ELF-1 (cell line): Measurements from ENCODE around the gene SLC39A11.
"Not testable (repeated sequence)": the region's sequence is repeated elsewhere in the genome, so short reads cannot be mapped to it uniquely, and the experiment has no call there.

Source experiments
- DNase-seq: peaks from one replicate; pipeline ENCODE4 v3.0.0-alpha.2; 2016; ENCODE audit warnings: low read depth, low spot score

Gene SLC39A11

DNA sequence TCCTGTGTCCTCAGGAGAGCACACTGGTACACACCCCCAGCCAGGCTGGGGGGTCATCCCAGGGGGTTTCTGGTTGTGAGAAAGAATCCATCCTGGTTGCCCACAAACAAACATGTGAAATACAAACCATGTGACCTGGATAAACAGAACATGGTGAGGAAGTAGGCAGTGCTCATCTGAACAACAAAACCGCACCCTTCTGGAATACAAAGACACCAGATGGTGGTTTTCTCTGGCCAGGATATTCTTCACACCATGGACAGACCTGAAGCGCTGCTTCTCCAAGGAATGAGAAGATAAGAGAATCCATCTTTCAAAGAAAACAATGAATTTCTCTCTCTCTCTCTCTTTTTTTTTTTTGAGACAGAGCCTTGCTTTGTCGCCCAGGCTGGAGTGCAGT, 302.3 kb downstream of the SLC39A11 start:
- no peak for DNase-seq

DNA sequence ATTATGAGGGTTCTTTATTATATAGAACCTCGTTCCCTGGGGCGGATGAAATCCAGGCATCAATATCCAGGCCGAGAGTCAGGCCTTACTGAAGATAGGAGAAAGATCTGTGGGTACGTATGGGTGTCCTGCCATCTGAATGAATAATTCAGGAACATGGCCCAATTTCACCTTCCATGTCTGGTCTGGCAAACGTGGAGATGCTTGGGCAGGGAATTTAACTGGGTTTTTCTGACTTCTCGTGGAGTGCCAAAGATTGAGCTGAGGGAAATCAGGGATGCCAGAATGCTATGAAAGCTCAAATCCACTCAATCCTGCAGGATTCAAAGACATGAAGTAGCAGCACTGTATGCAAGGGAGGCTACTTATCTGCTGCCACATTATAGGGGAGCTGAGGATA, 302.8 kb downstream of the SLC39A11 start:
- DNase-seq = no peak

DNA sequence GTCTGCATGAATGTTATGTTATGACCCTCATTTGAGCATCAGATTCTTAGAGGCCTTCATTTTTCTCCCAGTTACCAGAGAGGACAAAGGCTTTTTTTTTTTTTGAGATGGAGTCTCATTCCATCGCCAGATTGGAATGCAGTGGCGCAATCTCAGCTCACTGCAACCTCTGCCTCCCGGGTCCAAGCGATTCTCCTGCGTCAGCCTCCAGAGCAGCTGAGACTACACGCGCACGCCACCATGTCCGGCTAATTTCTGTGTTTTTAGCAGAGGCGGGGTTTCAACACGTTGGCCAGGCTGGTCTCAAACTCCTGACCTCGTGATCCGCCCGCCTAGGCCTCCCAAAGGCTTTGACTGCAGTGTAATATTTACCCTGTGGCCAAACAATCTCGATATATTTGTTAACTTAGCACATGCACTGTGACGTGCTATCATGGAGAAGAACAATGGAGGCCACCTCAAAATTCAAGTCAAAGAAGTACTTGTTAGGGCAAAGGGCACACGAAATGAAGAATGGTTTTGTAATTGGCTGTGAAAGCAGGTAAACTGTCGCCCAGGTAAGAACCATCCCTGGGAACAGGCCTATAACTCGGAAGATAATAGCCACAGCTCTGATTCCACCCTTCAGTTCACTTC, 303.4 kb downstream of the SLC39A11 start:
- peak; percentile 42 for DNase-seq

DNA sequence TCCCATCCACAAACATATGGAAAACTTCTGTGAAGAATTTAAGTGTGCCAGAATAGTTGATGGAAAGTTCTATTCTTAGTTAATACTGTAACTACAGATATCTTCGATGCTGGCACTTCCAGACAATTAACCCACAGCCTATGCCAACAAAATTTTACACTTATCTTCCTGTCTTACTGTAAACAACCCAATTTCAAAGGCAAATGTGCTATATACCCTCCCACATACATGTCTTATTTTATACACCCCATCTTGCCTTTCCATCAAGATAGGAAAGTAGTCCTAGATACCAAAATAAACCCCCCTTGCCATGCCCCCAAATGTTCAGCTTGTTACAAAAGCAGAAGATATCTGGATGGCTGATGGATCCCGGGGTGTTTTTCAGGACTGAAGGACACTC, 306.3 kb downstream of the SLC39A11 start:
- no peak for DNase-seq

DNA sequence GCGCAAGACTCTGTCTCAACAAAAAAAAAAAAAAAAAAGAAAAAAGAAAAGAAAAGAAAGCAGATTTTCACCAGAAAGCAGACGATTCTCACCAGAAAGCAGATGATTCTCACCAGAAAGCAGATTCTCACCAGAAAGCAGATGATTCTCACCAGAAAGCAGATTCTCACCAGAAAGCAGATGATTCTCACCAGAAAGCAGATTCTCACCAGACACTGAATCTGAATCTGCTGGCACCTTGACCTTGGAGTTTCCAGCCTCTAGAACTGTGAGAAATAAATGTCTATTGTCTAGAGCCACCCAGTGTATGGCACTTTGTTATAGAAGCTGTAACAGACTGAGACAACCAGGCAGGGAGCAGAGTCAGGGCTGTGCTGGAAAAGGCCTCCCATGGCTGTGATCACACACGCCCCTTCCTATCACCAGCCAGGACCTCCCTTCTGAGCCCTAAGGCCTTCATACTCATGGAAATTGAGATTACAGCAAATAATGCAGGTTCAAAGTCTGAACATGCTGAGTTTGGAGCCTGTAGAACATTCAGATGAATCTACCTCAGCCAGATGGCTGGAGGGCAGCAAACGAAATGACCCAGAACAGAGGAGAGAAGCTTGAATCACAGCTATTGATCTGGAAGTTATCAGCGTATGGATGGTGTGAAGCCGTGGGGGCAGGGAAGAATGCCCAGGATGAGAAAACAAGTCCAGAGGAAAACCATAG, 309.3 kb downstream of the SLC39A11 start:
- DNase-seq = peak; percentile 49

DNA sequence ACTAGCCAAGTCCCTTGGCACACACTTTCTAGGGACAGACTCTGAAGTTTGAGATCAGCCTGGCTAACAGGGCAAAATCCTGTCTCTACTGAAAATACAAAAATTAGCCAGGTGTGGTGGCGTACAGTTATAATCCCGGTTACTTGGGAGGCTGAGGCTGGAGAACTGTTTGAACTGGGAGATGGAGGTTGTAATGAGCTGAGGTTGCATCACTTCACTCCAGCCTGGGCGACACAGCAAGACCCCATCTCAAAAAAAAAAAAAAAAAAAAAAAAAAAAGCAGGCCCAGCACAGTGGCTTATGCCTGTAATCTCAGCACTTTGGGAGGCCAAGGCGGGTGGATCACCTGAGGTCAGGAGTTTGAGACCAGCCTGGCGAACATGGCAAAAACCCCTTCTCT, 310.1 kb downstream of the SLC39A11 start:
- DNase-seq = not testable (repeated sequence)

DNA sequence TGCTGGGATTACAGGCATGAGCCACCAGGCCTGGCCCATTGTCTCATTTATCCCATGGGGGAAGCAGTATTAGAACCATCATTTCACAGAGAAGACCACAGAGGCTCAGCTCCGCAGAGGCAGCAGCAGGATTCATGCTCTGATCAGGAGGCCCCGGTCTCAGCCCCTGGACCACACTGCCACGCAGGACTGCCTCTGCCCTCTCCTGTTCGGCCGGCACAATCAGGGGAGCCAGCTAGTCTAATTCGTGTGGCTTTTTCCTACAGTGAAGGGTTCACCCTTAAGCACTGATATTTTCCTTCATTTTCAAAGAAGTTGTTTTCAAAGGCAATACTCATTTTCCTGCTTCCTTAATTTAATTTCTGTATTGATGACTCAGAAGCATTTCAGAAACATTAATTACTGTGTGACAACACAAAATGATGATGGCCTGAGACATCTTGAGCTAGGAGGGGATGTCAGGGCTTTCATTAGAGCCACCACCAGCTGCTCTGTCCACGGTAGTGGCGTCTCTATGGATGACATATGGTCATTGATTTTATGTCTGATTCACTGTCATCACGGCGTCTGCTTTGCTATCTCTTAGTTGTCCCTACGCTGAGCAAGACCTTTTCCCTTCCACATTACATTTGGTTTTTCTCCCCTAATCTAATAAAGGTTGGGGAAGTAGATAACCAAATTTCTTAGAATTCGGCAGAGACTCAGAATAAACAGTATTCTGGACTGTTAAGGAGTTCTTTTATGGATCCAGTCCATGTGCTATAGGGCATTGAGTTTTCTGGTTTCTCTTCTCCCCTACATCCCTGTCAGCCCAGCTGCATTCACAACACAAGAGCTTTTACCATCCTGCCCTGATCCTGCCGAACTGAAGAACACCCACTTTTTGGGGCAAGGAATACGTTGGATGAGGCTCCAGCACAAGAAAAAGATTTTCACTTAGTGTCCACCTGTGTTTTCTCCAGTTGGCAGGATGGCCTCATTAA, 314.0 kb downstream of the SLC39A11 start:
- DNase-seq = no peak

DNA sequence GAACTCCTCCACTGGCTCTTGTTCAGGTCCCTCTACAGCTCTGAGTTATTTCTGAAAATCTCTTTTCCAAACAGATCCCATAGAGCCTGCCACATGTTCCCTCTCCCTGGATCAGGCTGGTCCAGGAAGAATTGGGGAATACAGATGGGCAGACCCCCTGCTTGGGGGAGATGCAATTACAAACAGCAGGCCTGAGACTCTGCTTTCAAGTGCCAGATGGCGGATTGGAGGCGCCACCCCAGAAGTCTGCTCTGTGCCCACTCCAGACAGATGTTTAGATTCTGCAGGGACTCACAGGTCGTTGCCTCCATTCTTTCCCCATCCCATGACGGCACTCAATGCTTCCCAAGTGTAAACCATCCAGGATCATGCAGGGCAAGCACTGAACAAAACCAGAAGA, 316.6 kb downstream of the SLC39A11 start:
- DNase-seq = no peak

DNA sequence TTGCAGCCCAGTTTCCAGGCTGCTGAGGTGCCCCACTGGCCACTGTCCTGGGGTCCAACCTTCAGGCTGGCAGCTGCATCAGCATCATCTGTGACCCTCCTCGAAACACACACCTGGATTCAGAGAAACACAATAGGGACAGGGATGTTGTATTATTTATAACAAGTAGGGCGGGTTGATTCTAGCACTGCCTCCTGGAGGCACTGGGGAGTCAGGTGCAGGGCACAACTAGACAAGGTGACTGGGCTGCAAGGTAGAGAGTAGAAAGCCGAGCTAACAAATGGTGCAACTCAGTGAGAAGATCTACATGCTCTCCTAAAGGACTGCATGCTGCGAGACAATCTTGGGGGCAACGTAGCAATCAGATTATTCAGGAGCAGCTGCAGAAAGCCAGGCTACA, 317.3 kb downstream of the SLC39A11 start:
- DNase-seq = no peak

DNA sequence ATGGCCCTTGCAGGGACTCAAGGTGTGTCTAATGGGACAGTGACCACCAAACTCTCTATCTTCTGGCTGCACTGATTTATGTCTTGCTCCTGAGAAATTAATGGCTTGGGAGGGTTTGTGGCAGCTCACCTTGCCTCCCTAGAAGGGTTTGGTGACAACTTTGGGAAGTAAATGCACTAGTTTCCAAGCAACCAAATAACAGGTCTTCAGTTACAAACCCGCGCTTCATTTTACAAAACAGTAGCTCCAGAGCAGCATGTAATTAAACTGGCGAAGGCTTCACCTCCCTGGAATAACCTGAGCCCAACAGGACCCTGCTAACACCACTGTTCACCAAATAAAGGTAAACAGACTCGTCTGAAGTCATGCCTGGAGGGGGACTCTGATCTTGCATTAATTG, 318.3 kb downstream of the SLC39A11 start:
- DNase-seq = peak; percentile 57

DNA sequence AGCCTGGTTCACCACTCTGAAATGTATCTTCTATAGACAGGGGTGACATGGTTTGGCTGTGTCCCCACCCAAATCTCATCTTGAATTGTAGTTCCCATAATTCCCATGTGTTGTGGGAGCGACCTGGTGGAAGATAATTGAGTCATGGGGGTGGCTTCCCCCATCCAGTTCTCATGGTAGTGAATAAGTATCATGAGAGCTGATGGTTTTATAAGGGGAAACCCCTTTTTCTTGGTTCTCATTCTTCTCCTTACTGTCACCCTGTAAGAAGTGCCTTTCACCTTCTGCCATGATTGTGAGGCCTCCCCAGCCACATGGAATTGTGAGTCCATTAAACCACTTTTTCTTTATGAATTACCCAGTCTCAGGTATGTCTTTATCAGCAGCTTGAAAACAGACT, 319.3 kb downstream of the SLC39A11 start:
- DNase-seq = not testable (repeated sequence)

DNA sequence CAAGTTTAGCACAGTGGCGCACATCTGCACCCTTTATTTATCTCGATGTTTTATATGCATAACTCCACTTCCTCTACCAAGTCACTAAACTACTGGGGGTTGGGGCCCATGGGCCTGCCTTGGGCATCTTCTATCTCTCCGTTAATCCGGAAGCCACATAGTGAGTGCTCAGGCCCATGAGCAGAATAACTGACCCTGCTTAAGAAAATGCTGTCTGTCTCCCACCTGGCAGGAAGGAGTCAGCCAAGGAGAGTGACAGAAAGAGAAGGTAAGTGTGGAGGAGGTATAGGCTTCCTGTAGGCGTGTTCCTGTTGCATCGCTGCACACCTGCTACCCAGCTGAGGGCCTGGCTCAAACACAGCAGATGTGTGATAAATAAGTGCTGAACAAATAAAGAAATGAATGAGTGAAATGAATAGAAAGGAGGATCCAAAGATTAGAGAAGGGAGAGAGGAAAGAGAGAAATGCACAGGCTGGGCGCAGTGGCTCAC, 320.1 kb downstream of the SLC39A11 start:
- no peak for DNase-seq

DNA sequence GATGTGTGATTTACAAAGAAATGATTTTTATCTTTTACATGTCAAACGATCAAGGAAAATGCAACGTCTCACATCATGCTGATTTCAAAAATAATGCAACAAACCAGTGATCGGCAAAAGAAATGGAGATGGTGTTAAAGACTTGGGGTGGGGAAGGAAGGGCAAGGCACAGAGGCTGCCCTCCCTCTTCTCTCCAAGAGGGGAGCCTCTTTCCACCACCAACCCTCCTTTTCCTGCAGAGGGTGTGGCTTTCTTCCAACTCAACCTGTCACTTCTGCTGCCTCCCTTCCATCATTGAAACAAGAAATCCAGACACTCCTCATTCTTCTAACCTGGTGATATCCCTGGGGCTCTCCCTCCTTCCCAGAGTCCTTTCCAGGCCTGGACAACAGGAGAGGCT, 320.8 kb downstream of the SLC39A11 start:
- peak; percentile 20 for DNase-seq

DNA sequence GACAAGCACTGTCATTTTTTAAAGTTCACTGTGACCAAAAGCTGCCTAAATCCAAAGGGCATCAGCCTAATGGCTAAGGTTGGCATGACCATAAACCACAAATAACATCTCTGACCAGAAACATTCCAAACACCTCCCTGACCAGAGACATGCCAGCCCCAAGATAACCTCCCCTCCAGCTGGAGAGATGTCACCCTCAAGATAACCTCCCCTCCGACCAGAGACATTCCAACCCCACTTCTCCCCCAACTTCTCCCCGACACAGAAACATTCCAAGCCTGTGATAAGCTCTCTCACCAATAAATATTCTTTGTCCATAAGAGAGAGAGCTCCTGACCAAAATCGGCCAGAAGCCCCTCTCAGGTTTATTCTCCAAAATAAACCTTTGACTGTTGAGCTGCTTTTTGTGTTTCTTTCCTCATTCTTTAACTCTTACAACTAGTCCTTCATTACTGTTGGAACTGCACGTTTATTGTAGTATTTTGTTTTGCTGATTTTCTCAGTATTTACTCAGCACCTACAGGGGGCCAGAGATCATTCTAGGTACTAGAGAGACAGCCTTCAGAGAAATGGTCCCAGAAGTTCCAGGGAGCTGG, 325.6 kb downstream of the SLC39A11 start:
- no peak for DNase-seq

DNA sequence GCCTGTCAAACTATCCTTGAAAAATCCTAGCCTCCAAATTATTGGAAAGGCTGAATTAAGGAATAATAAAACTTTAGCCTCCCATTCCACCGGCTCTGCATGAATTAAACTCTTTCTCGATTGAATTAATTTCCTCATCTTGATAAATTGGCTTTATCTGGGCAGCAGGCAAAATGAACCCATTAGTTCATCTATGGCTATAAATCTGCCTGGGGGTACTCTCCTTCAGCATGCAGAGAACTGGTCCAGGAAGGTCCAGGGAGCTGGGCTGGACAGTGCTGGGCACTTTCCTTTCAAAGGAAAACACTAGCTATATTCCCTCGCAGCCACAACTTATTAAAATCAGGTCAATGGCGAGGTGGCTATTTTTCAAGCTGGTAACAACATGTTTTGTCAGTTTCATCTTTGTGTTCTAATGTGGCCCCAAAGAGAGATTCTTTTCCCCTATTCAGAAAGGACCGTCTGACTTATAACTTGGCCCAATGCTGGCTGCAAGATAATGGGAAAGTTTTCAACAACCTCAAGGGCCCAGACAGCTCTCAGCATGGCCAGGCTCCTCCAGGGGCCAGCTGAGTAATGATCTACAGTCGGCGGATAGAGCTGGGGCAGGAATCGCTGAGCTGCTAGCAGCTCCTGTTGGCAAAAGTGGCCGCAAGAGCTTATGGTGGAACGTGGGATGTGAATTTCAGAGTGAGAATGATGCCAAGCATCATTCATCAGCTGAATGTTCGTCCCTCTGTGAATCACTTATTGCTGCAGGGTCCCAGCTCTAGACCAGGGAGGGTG, 326.9 kb downstream of the SLC39A11 start:
- DNase-seq = no peak

DNA sequence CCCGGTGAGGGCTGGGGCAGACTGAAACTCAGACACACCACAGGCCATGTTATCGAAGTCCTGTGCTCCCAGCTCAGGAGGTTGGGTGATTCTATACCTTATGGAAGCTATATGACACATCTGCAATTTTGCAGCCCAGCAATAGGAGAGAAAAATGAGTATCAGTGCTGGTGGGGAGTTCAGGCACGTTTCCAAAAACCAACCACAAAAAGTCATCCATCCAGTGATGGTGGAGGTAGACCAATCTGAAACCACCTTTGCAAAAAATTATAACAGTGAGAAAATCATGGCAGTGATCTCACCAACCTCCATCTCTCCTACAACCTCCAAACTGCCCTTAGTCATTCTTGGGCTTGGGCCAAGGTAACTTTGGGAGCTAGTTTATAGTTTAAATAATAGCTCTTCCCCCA, 327.9 kb downstream of the SLC39A11 start:
- DNase-seq = no peak

DNA sequence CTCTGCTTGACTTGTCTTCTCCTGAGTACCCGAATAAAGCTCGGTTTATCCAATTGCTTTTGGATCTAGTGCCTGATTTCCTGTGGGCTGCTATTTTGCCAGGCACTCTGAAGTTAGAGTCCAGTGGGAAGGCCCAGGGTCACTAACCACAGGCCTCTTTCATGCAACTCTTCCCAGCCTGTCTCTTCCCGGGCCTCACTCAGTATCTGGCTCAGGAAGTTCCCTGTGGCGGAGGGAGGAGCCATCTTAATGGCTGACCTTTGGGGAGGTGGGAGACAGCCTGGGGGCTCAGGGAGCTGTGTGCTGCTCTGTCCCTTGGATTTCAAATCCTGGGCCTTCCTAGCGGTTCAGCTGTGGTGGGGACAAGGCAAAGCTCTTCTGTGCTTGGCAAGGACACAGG, 328.5 kb downstream of the SLC39A11 start:
- peak; percentile 83 for DNase-seq

DNA sequence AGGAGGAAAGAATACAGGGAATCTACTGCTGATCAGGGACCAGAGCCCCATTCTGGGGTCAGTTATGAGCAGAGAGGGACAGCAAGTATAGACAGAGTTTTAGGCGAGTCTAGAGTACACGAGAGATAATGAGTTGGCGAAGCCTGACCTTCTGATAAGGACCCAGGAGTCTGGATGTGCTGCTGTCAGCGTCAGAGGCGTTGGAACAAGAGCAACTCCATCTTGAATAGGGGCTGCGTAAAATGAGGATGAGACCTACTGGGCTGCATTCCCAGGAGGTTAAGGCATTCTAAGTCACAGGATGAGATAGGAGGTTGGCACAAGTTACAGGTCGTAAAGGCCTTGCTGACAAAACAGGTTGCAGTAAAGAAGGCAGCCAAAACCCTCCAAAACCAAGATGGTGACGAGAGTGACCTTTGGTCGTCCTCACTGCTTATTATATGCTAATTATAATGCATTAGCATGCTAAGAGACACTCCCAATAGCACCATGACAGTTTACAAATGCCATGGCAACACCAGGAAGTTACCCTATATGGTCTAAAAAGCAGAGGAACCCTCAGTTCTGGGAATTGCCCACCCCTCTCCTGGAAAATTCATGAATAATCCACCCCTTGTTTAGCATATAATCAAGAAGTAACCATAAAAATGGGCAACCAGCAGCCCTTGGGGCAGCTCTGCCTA, 330.5 kb downstream of the SLC39A11 start:
- DNase-seq = not testable (repeated sequence)

DNA sequence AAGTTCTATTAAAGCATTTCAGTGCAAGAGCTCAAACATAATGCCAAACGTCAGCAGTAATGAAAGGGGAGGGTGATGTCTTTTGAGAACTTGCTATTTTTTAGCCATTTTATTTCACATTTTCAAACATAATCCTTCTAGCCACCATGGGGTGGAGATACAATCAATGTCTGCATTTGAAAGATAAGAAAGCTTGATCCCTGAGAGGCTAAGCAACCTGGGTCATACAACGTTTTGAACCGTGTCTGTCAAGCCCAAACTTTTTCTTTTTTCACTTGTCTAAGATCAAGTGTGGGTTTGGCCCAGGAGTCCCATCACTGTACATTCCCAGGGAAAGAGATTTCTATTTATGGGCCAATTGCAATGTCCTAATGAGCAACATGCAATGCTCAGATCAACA, 331.1 kb downstream of the SLC39A11 start:
- no peak for DNase-seq

DNA sequence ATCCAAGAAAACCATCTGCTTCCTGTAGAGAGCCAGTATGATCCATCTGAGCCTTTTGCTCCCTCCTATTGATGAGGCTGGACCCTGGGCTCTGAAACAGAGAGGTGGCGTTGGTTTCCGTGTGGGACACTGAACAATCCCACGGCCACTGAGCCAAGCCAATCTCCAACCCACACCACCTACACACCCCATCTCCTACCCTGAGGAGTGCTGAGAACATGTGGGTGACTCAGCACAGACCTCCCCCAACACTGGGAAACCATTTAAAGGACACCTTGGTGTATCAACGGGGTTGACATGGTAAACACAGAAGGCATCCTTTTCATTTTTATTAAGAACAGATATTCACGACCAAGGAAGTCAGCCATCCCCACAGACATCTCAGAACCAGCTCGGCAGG, 332.1 kb downstream of the SLC39A11 start:
- no peak for DNase-seq
